Gastroesophageal sphincter (tissue), 4 donors: ENCODE measurements around the gene SF3A1. TPM values are rescaled to one million over a fixed set of nuclear protein-coding genes. Genes with fewer than 3 reads are reported as not detected.

Experiments used
- ATAC-seq: fragments of 150-250 bp; one replicate; pipeline ENCODE4 v1.9.1; 2016; ENCODE audit warnings: mild to moderate bottlenecking, moderate library complexity
- H3K27ac ChIP-seq, 4 donors: fragments of 200-600 bp; sonication (generic) in 3 of 4; 1 replicate in 3 of 4; 2 replicates in 1 of 4; pipeline ENCODE4 v1.5.1; 2016 to 2019
- H3K27me3 ChIP-seq: fragments of 200-600 bp; sonication (generic); one replicate; pipeline ENCODE4 v1.5.1; 2019
- H3K36me3 ChIP-seq, 2 donors: fragments of 200-600 bp; sonication (generic); one replicate each; pipeline ENCODE4 v1.5.1; 2019; ENCODE audit warnings: control low read depth in 1 of 2
- H3K4me1 ChIP-seq, 3 donors: fragments of 200-600 bp; sonication (generic); 1 replicate in 2 of 3; 2 replicates in 1 of 3; pipeline ENCODE4 v1.5.1; 2016 to 2019; ENCODE audit warnings: control low read depth in 2 of 3
- H3K4me3 ChIP-seq, 2 donors: fragments of 200-600 bp; sonication (generic); one replicate each; pipeline ENCODE4 v1.5.1; 2019; ENCODE audit warnings: mild to moderate bottlenecking in 1 of 2, moderate library complexity in 1 of 2
- H3K9me3 ChIP-seq, 3 donors: fragments of 200-600 bp; sonication (generic); one replicate each; pipeline ENCODE4 v1.5.1; 2017 to 2019; ENCODE audit warnings: control low read depth in 2 of 3
- CTCF ChIP-seq, 4 experiments: fragments of 200-600 bp in 2 of 4; fragments of 450-650 bp in 2 of 4; sonication (generic) in 1 of 4; IDR thresholded peaks; one replicate each; pipeline ENCODE4 v1.5.1; 2017 to 2019; ENCODE audit warnings: antibody characterized with exemption in 4 of 4, mild to moderate bottlenecking in 2 of 4, moderate library complexity in 2 of 4
- EP300 ChIP-seq: sonication (generic); formaldehyde crosslinking; IDR thresholded peaks from one replicate; pipeline ENCODE4 v1.6.1; 2017; ENCODE audit warnings: antibody characterized with exemption, mild to moderate bottlenecking
- POLR2A ChIP-seq, 2 donors: fragments of 450-650 bp; IDR thresholded peaks; one replicate each; pipeline ENCODE4 v1.6.1; 2017; ENCODE audit warnings: antibody characterized with exemption in 2 of 2, mild to moderate bottlenecking in 2 of 2, moderate library complexity in 1 of 2
- POLR2AphosphoS5 ChIP-seq: sonication (generic); formaldehyde crosslinking; IDR thresholded peaks from one replicate; pipeline ENCODE4 v1.6.1; 2017; ENCODE audit warnings: antibody characterized with exemption
- WGBS, 2 donors: methylation state at CpG; one replicate each; pipeline ENCODE4 v1.1.5; 2018; ENCODE audit warnings: low coverage in 1 of 2; 5-methylcytosine and 5-hydroxymethylcytosine counted together
- total RNA-seq, 4 donors: library from RNA; depleted of rRNA; stranded (reverse); fragments of >200 nt; gene quantifications; one replicate each; pipeline ENCODE4 v1.1.0, GENCODE V29; 2016

The SF3A1 gene
- total RNA-seq, 4 donors from 2014 or later = 46.1 to 80.8 (median 63.7) TPM

- Histone ChIP-seq H3K27ac (no peak overlapping the region), H3K9me3 (no peaks in the 10 kb centered on the region), H3K4me3 (no peak overlapping the region), H3K27me3 (no peaks in the 10 kb centered on the region), H3K4me1 (peaks cover 9 to 84% (median 20%) of the 10 kb centered on the region in 3 donors), H3K36me3 (peaks cover 0 to 73% of the 10 kb centered on the region in 2 donors)
- TF ChIP-seq CTCF (IDR thresholded peaks at IDR 0.05) (no peak), EP300 (no peak), POLR2AphosphoS5 (no peak), POLR2A (IDR thresholded peaks at IDR 0.05) (no peak)
- no peak for ATAC-seq
- WGBS, 2 donors = 78 to 81% methylated on average over 3 of the region's 3 CpGs
Measured at GRCh38 chr22:30351226-30351625, 5.5 kb downstream of the SF3A1 start.

GRCh38 chr22:30348809-30349208, 7.9 kb downstream of the SF3A1 start:
- WGBS, 2 donors = 55 to 69% methylated on average over 4 of the region's 4 CpGs
- H3K4me1 ChIP-seq = peaks cover 0 to 63% (median 3%) of the 10 kb centered on the region in 3 donors
- no peaks in the 10 kb centered on the region for H3K9me3 ChIP-seq
- TF ChIP-seq POLR2A (IDR thresholded peaks at IDR 0.05) (no peak), CTCF (IDR thresholded peaks at IDR 0.05) (no peak), POLR2AphosphoS5 (no peak), EP300 (no peak)
- H3K36me3 ChIP-seq = peaks cover 0 to 98% of the 10 kb centered on the region in 2 donors
- ATAC-seq = no peak
- H3K4me3 ChIP-seq = no peak overlapping the region
- H3K27me3 ChIP-seq = no peaks in the 10 kb centered on the region
- H3K27ac ChIP-seq = peak overlapping the region in 1 of 4 donors; percentile 22

- no peak for ATAC-seq
- Histone ChIP-seq H3K27ac (peak overlapping the region in 1 of 4 donors; percentile 22), H3K9me3 (no peaks in the 10 kb centered on the region), H3K4me3 (no peak overlapping the region), H3K4me1 (peaks cover 0 to 63% (median 3%) of the 10 kb centered on the region in 3 donors), H3K36me3 (peaks cover 0 to 98% of the 10 kb centered on the region in 2 donors), H3K27me3 (no peaks in the 10 kb centered on the region)
- 67 to 70% methylated on average over 3 to 4 of the region's 4 CpGs for WGBS, 2 donors
- TF ChIP-seq POLR2AphosphoS5 (no peak), POLR2A (IDR thresholded peaks at IDR 0.05) (no peak), CTCF (IDR thresholded peaks at IDR 0.05) (no peak), EP300 (no peak)
Measured at GRCh38 chr22:30348404-30348803, 8.3 kb downstream of the SF3A1 start.

- H3K27ac ChIP-seq = no peak overlapping the region
- no peaks in the 10 kb centered on the region for H3K9me3 ChIP-seq
- H3K4me3 ChIP-seq = no peak overlapping the region
- WGBS, 2 donors = 51 to 60% methylated on average over 4 to 5 of the region's 5 CpGs
- H3K36me3 ChIP-seq = peaks cover 3 to 100% of the 10 kb centered on the region in 2 donors
- H3K4me1 ChIP-seq = peaks cover 0 to 60% (median 3%) of the 10 kb centered on the region in 3 donors
- no peak for ATAC-seq
- TF ChIP-seq POLR2AphosphoS5 (no peak), POLR2A (IDR thresholded peaks at IDR 0.05) (no peak), CTCF (IDR thresholded peaks at IDR 0.05) (no peak), EP300 (no peak)
- no peaks in the 10 kb centered on the region for H3K27me3 ChIP-seq
Measured at GRCh38 chr22:30347255-30347892, 9.3 kb downstream of the SF3A1 start.
